Colonic mucosa (tissue), 4 donors: ENCODE measurements around the gene PTBP3. TPM values are rescaled to one million over a fixed set of nuclear protein-coding genes. Genes with fewer than 3 reads are reported as not detected.

Experiments used
- DNase-seq: peaks from one replicate; pipeline ENCODE4 v3.0.0-alpha.2; 2020
- H3K27ac ChIP-seq: fragments of 200-600 bp; one replicate; pipeline ENCODE4 v1.8.0; 2021
- H3K27me3 ChIP-seq: fragments of 200-600 bp; one replicate; pipeline ENCODE4 v1.8.0; 2021
- H3K36me3 ChIP-seq: fragments of 200-600 bp; one replicate; pipeline ENCODE4 v1.8.0; 2021
- H3K4me1 ChIP-seq: fragments of 200-600 bp; one replicate; pipeline ENCODE4 v1.8.0; 2021; ENCODE audit warnings: mild to moderate bottlenecking
- H3K4me3 ChIP-seq: fragments of 200-600 bp; one replicate; pipeline ENCODE4 v1.8.0; 2021
- H3K9ac ChIP-seq, 2 donors: one replicate each; pipeline ENCODE4 v1.7.0; 2013; ENCODE audit warnings: control low read depth in 2 of 2, low read depth in 2 of 2, low read length in 2 of 2
- H3K9me3 ChIP-seq: fragments of 200-600 bp; one replicate; pipeline ENCODE4 v1.8.0; 2021
- intact Hi-C: fragments of 100-400 bp; cut with DNase I; formaldehyde crosslinking; loops from one replicate; pipeline ENCODE4 v1.14.1; 2022
- total RNA-seq, 2 donors: library from RNA; stranded (reverse); fragmentation: NEBNext Ultra II Directional in 1 of 2; extraction: Animal tissue kit (Norgen Biotek cat#: 25700) in 1 of 2; gene quantifications; one replicate each; pipeline ENCODE4 v1.2.1, GENCODE V29; 2021
- TF ChIP-seq, protein P1 (sequence below): fragments of 200-600 bp; IDR thresholded peaks from one replicate; pipeline ENCODE4 v1.8.0; 2022; ENCODE audit warnings: antibody characterized with exemption, mild to moderate bottlenecking
- donor health status: healthy.
- donor health status: DM: no; HTN: no; CAD: no.
- donor health status: DM: no; HTN: no; CAD: no.

The PTBP3 gene
- total RNA-seq, 2 donors from 2014 or later = 137 to 168 TPM

DNA sequence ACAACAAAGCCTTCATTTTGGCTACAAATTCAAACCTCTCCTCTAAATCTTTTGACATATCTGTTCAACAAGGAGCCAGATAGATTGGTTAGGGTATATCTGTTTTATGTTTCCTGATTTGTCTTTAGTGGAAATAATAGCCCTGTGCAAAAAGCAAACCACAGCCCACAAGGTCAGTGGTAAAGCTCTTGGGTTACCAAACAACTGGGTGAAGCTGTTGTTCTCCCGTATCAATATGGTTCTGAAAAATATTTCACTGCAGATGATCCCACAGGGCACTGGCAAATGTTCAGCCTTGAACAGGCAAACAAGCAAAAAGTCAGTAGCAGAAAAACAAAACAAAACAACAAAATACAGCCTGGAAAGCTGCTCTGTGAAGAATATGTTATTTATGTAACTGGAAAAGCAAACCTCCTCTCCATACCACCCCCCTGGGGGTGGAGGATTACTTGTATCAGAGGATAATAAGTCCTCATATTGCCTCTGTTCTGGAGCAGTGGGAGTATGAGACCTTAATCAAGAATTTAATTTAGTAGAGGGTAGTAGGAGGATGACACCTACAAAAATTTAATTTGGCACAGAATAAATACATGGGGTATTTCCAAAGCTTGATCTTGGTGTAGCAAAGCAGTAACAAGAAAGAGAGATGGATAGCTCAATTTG is 20.8 kb upstream of the PTBP3 start:
- Histone ChIP-seq H3K4me1 (peaks cover under 1% of the 10 kb centered on the region), H3K27ac (no peak overlapping the region), H3K36me3 (no peaks in the 10 kb centered on the region), H3K9ac (no peak overlapping the region), H3K27me3 (no peaks in the 10 kb centered on the region), H3K4me3 (no peak overlapping the region), H3K9me3 (no peaks in the 10 kb centered on the region)
- DNase-seq = no peak
- intact Hi-C loops = no loop called here
- TF ChIP-seq, protein P1, sequence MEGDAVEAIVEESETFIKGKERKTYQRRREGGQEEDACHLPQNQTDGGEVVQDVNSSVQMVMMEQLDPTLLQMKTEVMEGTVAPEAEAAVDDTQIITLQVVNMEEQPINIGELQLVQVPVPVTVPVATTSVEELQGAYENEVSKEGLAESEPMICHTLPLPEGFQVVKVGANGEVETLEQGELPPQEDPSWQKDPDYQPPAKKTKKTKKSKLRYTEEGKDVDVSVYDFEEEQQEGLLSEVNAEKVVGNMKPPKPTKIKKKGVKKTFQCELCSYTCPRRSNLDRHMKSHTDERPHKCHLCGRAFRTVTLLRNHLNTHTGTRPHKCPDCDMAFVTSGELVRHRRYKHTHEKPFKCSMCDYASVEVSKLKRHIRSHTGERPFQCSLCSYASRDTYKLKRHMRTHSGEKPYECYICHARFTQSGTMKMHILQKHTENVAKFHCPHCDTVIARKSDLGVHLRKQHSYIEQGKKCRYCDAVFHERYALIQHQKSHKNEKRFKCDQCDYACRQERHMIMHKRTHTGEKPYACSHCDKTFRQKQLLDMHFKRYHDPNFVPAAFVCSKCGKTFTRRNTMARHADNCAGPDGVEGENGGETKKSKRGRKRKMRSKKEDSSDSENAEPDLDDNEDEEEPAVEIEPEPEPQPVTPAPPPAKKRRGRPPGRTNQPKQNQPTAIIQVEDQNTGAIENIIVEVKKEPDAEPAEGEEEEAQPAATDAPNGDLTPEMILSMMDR = no peak

DNA sequence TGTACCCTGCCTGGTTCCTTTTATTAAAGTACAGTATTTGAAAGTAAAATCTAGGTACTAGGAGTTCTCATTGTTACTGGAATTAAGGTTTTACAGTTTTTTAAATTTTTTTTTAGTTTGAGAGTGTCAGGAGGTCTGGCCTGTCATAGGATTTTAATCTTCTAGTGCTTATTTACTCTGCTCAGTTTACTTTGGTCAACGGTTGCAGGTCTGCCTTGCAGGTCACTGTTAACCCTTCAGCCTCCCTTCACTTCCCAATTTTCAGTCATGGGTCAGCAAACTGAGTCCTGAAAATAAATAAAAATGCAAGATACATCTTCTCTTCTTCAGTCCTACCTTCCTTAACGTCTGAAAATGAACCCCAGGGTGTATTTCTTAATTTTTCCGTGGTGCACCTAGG is 18.8 kb upstream of the PTBP3 start:
- Histone ChIP-seq H3K9ac (no peak overlapping the region), H3K27me3 (no peaks in the 10 kb centered on the region), H3K4me1 (peaks cover 10% of the 10 kb centered on the region), H3K4me3 (no peak overlapping the region), H3K36me3 (no peaks in the 10 kb centered on the region), H3K27ac (no peak overlapping the region), H3K9me3 (no peaks in the 10 kb centered on the region)
- intact Hi-C loops = no loop called here
- TF ChIP-seq, protein P1 = no peak
- DNase-seq = no peak

DNA sequence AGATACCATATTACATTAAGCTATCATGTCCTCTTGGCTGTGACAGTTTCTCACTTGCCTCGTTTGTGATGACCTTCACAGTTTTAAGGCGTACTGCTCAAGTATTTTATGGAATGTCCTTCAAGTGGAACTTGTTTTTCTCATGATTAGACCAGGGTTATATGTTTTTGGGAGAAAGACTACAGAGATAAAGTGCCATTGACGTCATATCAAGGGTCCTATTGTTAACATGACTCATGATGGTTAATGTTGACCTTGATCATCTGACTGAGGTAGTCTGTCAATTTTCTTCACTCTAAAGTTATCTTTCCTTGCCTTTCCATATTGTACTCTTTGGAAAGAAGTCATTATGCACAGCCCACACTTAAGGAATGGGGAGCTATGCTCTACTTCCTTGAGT is 17.8 kb upstream of the PTBP3 start:
- no peak overlapping the region for H3K4me3 ChIP-seq
- no peaks in the 10 kb centered on the region for H3K9me3 ChIP-seq
- H3K36me3 ChIP-seq = no peaks in the 10 kb centered on the region
- H3K27ac ChIP-seq = no peak overlapping the region
- peaks cover 10% of the 10 kb centered on the region for H3K4me1 ChIP-seq
- TF ChIP-seq, protein P1 = no peak
- no peaks in the 10 kb centered on the region for H3K27me3 ChIP-seq
- no peak overlapping the region for H3K9ac ChIP-seq
- no peak for DNase-seq
- intact Hi-C loops = no loop called here

DNA sequence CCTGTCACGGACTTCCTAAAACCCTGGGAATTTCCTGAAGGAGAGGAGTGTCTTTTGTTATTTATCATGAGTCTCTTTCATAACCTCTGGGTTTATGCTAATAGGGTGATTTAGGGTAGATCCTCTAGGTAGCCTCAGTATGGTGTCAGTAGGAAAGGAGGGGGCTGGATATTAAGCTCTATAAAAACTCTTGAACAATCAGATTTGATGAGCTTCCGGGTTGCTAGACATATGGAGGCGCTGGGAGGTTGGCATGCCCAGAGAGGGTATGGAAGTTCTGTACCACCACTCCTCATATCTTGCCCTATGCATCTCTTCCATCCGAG is 15.6 kb upstream of the PTBP3 start:
- H3K9me3 ChIP-seq = no peaks in the 10 kb centered on the region
- no peaks in the 10 kb centered on the region for H3K36me3 ChIP-seq
- H3K4me1 ChIP-seq = peaks cover 10% of the 10 kb centered on the region
- peak overlapping the region; percentile 26 for H3K4me3 ChIP-seq
- no peak overlapping the region for H3K9ac ChIP-seq
- peak overlapping the region; percentile 66 for H3K27ac ChIP-seq
- DNase-seq = no peak
- TF ChIP-seq, protein P1 = no peak
- intact Hi-C loops = no loop called here
- no peaks in the 10 kb centered on the region for H3K27me3 ChIP-seq

DNA sequence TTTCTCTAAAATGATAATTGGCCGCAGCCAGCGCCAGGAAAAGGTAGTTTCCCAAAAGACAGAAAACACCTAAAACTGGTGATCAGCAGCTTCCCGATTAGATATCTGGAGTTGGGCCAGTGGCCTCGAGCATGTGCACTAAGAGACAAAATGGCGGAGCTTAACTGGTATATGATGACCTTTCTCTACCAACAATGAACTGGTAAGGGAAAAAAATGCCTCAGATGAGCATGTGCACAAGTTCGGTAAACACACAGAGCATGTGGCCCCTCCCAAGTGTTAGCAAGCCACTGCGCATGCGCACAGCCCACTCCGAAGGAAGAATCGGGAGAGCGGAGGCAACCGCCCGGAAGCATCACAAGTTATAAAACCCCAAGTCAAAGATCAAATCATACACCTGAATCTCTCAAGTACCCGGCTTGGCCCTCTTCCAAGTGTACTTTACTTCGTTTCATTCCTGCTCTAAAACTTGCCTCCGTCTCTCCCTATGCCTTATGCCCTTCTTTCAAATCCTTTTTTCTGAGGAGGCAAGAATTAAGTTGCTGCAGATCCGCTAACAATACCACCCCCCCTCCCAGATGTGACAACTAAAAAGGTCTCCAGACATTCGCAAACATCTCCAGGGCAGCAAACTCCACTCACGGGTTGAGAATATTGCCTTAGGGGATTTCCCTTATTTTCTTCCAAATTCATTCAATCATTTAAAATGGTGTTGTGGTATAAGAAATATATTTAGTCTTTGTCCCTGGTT is 15.0 kb upstream of the PTBP3 start:
- Histone ChIP-seq H3K27ac (peak overlapping the region; percentile 66), H3K9ac (peak overlapping the region in 1 of 2 donors; percentile 68), H3K4me1 (peaks cover 10% of the 10 kb centered on the region), H3K27me3 (no peaks in the 10 kb centered on the region), H3K4me3 (peak overlapping the region; percentile 26), H3K9me3 (no peaks in the 10 kb centered on the region), H3K36me3 (no peaks in the 10 kb centered on the region)
- DNase-seq = peak; percentile 94
- TF ChIP-seq, protein P1 = no peak
- intact Hi-C loops = no loop called here
